BLaER1 (cell line): ENCODE data around the gene SMPD3.

Experiments
- H3K27ac ChIP-seq: shearing (Covaris generic); formaldehyde crosslinking; 2 replicates; pipeline ENCODE4 v1.8.1; 2022
- H3K27me3 ChIP-seq: shearing (Covaris generic); formaldehyde crosslinking; 2 replicates; pipeline ENCODE4 v1.8.1; 2022
- H3K36me3 ChIP-seq: shearing (Covaris generic); formaldehyde crosslinking; 2 replicates; pipeline ENCODE4 v1.8.1; 2022
- H3K4me1 ChIP-seq: shearing (Covaris generic); formaldehyde crosslinking; 2 replicates; pipeline ENCODE4 v1.8.1; 2022
- H3K4me2 ChIP-seq: shearing (Covaris generic); formaldehyde crosslinking; 2 replicates; pipeline ENCODE4 v1.8.1; 2022
- H3K4me3 ChIP-seq: shearing (Covaris generic); formaldehyde crosslinking; 2 replicates; pipeline ENCODE4 v1.8.1; 2022
- H3K9ac ChIP-seq: shearing (Covaris generic); formaldehyde crosslinking; 2 replicates; pipeline ENCODE4 v1.8.1; 2022
- H3K9me3 ChIP-seq: shearing (Covaris generic); formaldehyde crosslinking; 2 replicates; pipeline ENCODE4 v1.8.1; 2022
- H4K20me1 ChIP-seq: shearing (Covaris generic); formaldehyde crosslinking; 2 replicates; pipeline ENCODE4 v1.8.1; 2022
- Cebpa-rat ChIP-seq: shearing (Covaris generic); IDR thresholded peaks from 2 replicates; pipeline ENCODE4 v1.8.1; 2022

SMPD3 gene

DNA sequence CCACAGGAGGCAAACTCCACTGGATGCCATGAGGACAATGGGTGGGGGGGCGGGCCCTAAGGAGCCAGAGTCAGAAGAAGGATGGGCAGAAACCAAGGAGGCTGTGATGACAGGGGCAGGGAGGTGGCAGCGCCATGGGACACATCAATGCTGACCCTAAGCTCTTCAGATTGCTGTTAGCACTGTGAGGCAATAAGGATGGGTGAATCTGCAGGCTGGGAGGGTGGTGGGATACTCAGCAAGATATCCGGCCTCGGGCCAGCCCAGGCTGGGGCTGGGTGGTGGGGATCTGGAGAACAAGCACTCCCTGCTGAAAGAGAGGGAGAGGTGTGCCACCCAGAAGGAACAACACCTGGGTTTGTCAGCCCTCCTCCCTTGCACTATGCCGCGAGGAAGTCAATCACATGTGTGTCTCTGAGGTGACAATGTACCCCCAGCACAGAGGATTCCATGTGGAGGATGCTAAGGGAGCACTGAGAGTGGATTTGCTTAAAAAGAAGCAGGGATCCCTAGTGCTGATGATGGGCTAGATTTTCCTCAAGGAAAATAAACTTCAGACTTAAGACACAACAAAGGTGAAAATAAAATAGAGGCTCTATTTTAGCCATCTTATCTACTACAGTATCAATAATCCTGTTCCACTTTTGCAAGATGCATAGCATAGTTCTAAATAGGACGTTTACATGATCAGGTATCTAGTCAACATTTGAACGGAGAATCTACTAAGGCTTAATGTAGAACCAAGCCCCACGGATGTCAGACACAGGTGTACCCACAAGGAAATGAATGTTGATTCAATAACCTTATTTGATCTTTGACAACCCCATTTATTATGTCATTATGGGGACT is 22.6 kb downstream of the SMPD3 start:
- H3K4me3 ChIP-seq: no peak overlapping the region
- H3K27ac ChIP-seq: no peak overlapping the region
- no peaks in the 10 kb centered on the region for H3K36me3 ChIP-seq
- no peak for TF ChIP-seq Cebpa-rat
- no peak overlapping the region for H3K4me2 ChIP-seq
- peaks cover 17% of the 10 kb centered on the region for H3K4me1 ChIP-seq
- no peaks in the 10 kb centered on the region for H3K27me3 ChIP-seq
- H3K9me3 ChIP-seq: no peaks in the 10 kb centered on the region
- no peak overlapping the region for H3K9ac ChIP-seq
- no peaks in the 10 kb centered on the region for H4K20me1 ChIP-seq

- Histone ChIP-seq H4K20me1 (no peaks in the 10 kb centered on the region), H3K4me2 (no peak overlapping the region), H3K9me3 (no peaks in the 10 kb centered on the region), H3K4me3 (no peak overlapping the region), H3K27me3 (no peaks in the 10 kb centered on the region), H3K27ac (no peak overlapping the region), H3K9ac (no peak overlapping the region), H3K4me1 (peaks cover 15% of the 10 kb centered on the region), H3K36me3 (no peaks in the 10 kb centered on the region)
- TF ChIP-seq Cebpa-rat: no peak
These were observed 24.5 kb downstream of the SMPD3 start for GRCh38 chr16:68423771-68424170.

- Histone ChIP-seq H3K9ac (no peak overlapping the region), H3K4me1 (peaks cover 28% of the 10 kb centered on the region)
- no peak for TF ChIP-seq Cebpa-rat
These were observed 25.8 kb downstream of the SMPD3 start for GRCh38 chr16:68422396-68422960.

DNA sequence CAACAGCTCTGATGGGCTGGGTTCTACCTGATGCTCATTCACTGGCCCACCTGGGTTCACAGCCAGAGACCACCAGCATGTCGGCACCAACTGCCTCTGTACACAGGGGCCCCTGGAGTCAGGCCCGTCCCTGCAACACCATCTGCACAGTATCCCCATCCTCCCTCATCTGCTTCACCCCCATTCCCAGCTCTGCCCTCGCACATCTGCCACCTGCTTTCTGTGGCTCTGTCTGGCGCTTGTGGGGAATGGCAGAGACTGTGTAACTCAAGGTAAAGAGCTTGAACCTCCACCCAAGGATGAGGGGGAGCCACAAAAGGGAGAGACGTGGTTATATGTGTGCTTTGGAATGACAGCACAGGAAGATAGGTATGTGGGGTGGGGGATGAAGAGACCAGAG is 27.2 kb downstream of the SMPD3 start:
- H3K4me1 ChIP-seq: peaks cover 42% of the 10 kb centered on the region
- H4K20me1 ChIP-seq: no peaks in the 10 kb centered on the region
- no peak overlapping the region for H3K4me3 ChIP-seq
- H3K27me3 ChIP-seq: no peaks in the 10 kb centered on the region
- H3K36me3 ChIP-seq: no peaks in the 10 kb centered on the region
- H3K27ac ChIP-seq: no peak overlapping the region
- no peak overlapping the region for H3K4me2 ChIP-seq
- no peak for TF ChIP-seq Cebpa-rat
- H3K9ac ChIP-seq: no peak overlapping the region
- no peaks in the 10 kb centered on the region for H3K9me3 ChIP-seq

More at GRCh38 chr16:68422396-68422960, 25.8 kb downstream of the SMPD3 start:
- Histone ChIP-seq H3K4me2 (peak overlapping the region; percentile 29), H3K4me3 (no peak overlapping the region), H3K27me3 (no peaks in the 10 kb centered on the region), H3K9me3 (no peaks in the 10 kb centered on the region), H4K20me1 (no peaks in the 10 kb centered on the region), H3K27ac (no peak overlapping the region), H3K36me3 (no peaks in the 10 kb centered on the region)

- Histone ChIP-seq H3K9ac (no peak overlapping the region), H3K4me1 (peaks cover 47% of the 10 kb centered on the region), H3K9me3 (no peaks in the 10 kb centered on the region), H3K27ac (no peak overlapping the region), H4K20me1 (no peaks in the 10 kb centered on the region), H3K4me2 (no peak overlapping the region), H3K27me3 (no peaks in the 10 kb centered on the region), H3K36me3 (no peaks in the 10 kb centered on the region), H3K4me3 (no peak overlapping the region)
- no peak for TF ChIP-seq Cebpa-rat
These were observed 27.9 kb downstream of the SMPD3 start for GRCh38 chr16:68420366-68420942.

DNA sequence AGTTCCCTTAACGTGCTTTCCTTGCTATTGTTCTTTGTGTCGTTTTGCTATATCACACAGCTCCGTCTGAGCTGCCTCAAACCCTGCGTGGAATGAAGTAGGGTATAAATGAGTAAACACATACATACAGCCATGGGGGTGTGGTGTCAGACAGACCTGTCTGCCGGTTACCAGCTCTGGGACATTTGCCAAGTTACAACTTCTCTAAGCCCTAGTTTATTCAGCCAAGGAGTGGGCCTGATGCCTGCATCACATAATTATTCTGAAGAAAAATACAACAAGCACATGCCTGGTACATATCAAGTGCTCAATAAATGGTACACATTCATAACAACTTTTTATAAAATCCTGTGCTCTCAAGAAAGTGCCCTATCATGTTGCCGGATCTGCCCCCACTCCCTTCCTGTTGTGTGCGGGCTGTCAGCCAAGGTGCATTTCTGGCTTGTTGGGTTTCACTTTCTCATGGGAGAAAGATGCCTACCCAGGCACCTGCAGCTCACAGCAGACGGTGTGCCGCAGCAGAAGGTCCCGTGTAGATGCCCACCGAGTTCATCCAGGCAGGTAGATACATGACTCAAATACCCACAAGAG is 30.5 kb downstream of the SMPD3 start:
- Histone ChIP-seq H3K4me2 (peak overlapping the region; percentile 86), H3K9ac (peak overlapping the region; percentile 25; the same call in 1 of the 2 replicates), H3K4me1 (peaks cover 47% of the 10 kb centered on the region), H3K36me3 (no peaks in the 10 kb centered on the region), H3K9me3 (no peaks in the 10 kb centered on the region), H3K27ac (peak overlapping the region; percentile 74), H3K27me3 (no peaks in the 10 kb centered on the region), H3K4me3 (peak overlapping the region; percentile 1; the same call in 1 of the 2 replicates), H4K20me1 (no peaks in the 10 kb centered on the region)
- no peak for TF ChIP-seq Cebpa-rat

GRCh38 chr16:68416057-68417046 is 32.0 kb downstream of the SMPD3 start:
- H3K4me2 ChIP-seq: peak overlapping the region; percentile 86
- H3K9ac ChIP-seq: no peak overlapping the region
- no peaks in the 10 kb centered on the region for H3K9me3 ChIP-seq
- H3K27ac ChIP-seq: peak overlapping the region; percentile 18; the same call in 1 of the 2 replicates
- H3K36me3 ChIP-seq: no peaks in the 10 kb centered on the region
- no peaks in the 10 kb centered on the region for H4K20me1 ChIP-seq
- no peaks in the 10 kb centered on the region for H3K27me3 ChIP-seq
- no peak overlapping the region for H3K4me3 ChIP-seq
- no peak for TF ChIP-seq Cebpa-rat
- peaks cover 38% of the 10 kb centered on the region for H3K4me1 ChIP-seq

GRCh38 chr16:68414581-68414980 is 33.7 kb downstream of the SMPD3 start:
- TF ChIP-seq Cebpa-rat: no peak
- H3K4me3 ChIP-seq: no peak overlapping the region

DNA sequence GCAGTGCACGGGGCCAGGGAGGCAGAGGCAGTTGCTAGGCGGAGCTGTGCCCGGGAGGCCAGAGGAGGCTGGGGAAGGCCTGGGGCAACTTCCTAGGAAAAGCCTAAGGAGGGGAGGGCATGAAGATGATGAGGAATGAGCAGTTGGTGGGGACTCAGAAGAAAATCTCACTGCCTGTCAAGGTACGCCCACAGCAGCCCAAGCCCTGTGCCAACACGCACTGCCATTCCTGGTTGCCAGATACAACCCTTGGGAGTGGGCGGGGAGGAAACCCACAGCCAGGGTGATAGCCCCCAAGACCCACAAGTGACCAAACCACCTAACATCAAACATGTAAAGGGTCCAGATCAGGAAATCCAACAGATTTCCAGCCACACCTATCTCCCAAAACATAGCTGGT is 36.2 kb downstream of the SMPD3 start:
- H3K9ac ChIP-seq: no peak overlapping the region
- no peaks in the 10 kb centered on the region for H4K20me1 ChIP-seq
- TF ChIP-seq Cebpa-rat: no peak
- H3K27me3 ChIP-seq: no peaks in the 10 kb centered on the region; the same call in 1 of the 2 replicates
- H3K4me2 ChIP-seq: no peak overlapping the region
- H3K4me3 ChIP-seq: no peak overlapping the region
- no peaks in the 10 kb centered on the region for H3K9me3 ChIP-seq
- H3K36me3 ChIP-seq: no peaks in the 10 kb centered on the region
- H3K4me1 ChIP-seq: peaks cover 49% of the 10 kb centered on the region
- no peak overlapping the region for H3K27ac ChIP-seq

More at GRCh38 chr16:68414581-68414980, 33.7 kb downstream of the SMPD3 start:
- H3K4me2 ChIP-seq: no peak overlapping the region
- no peaks in the 10 kb centered on the region for H3K27me3 ChIP-seq
- H3K27ac ChIP-seq: no peak overlapping the region
- H3K36me3 ChIP-seq: no peaks in the 10 kb centered on the region
- no peak overlapping the region for H3K9ac ChIP-seq
- H3K9me3 ChIP-seq: no peaks in the 10 kb centered on the region
- peaks cover 55% of the 10 kb centered on the region for H3K4me1 ChIP-seq
- no peaks in the 10 kb centered on the region for H4K20me1 ChIP-seq
